Stomach (tissue), 9 donors: Measurements from ENCODE around the gene TMEM178B. TPM values are rescaled to one million over a fixed set of nuclear protein-coding genes. Genes with fewer than 3 reads are reported as not detected.

Source experiments
- DNase-seq, 2 donors: peaks; one replicate each; pipeline versions ENCODE4 v3.0.0 to v3.0.0-alpha.2; 2013 to 2019
- H3K27ac ChIP-seq, 5 donors: fragments of 200-600 bp in 4 of 5; sonication (generic) in 4 of 5; one replicate each; pipeline ENCODE4 v1.5.1; 2013 to 2019; ENCODE audit warnings: mild to moderate bottlenecking in 1 of 5, moderate library complexity in 1 of 5
- H3K27me3 ChIP-seq, 3 donors: fragments of 200-600 bp; sonication (generic); one replicate each; pipeline ENCODE4 v1.5.1; 2017 to 2019; ENCODE audit warnings: mixed run types in 1 of 3
- H3K36me3 ChIP-seq, 4 donors: fragments of 200-600 bp; sonication (generic); 1 replicate in 3 of 4; 2 replicates in 1 of 4; pipeline ENCODE4 v1.5.1; 2016 to 2019
- H3K4me1 ChIP-seq, 4 donors: fragments of 200-600 bp; sonication (generic); one replicate each; pipeline ENCODE4 v1.5.1; 2016 to 2019
- H3K4me3 ChIP-seq, 4 donors: fragments of 200-600 bp; sonication (generic) in 3 of 4; one replicate each; pipeline ENCODE4 v1.5.1; 2016 to 2019; ENCODE audit warnings: mild to moderate bottlenecking in 1 of 4
- H3K9me3 ChIP-seq, 4 donors: fragments of 200-600 bp; sonication (generic); one replicate each; pipeline ENCODE4 v1.5.1; 2016 to 2019
- EP300 ChIP-seq: sonication (generic); formaldehyde crosslinking; IDR thresholded peaks from one replicate; pipeline ENCODE4 v1.6.1; 2017; ENCODE audit warnings: antibody characterized with exemption
- POLR2A ChIP-seq, 4 donors: fragments of 450-650 bp; IDR thresholded peaks; one replicate each; pipeline ENCODE4 v1.6.1; 2016; ENCODE audit warnings: antibody characterized with exemption in 4 of 4, control low read depth in 2 of 4, mild to moderate bottlenecking in 1 of 4, moderate library complexity in 1 of 4
- POLR2AphosphoS5 ChIP-seq, 3 donors: sonication (generic); formaldehyde crosslinking; IDR thresholded peaks; one replicate each; pipeline ENCODE4 v1.6.1; 2016; ENCODE audit warnings: antibody characterized with exemption in 3 of 3
- WGBS, 5 donors: extraction: QIAGEN DNeasy Blood & Tissue Kit in 3 of 5; methylation state at CpG; one replicate each; pipeline versions ENCODE4 v1.1.5 to v1.1.7; 2013 to 2018; 5-methylcytosine and 5-hydroxymethylcytosine counted together
- intact Hi-C: fragments of 100-400 bp; cut with DNase I; formaldehyde crosslinking; loops from one replicate; pipeline ENCODE4 v1.15.1; 2023; ENCODE audit warnings: low total_unique reads
- polyA plus RNA-seq, 3 donors: library from polyadenylated mRNA; stranded (reverse); fragments of 200-250 nt; gene quantifications; one replicate each; pipeline ENCODE4 v1.2.3, GENCODE V29; 2013
- total RNA-seq, 5 donors: library from RNA; depleted of rRNA; stranded (reverse); fragments of >200 nt; gene quantifications; one replicate each; pipeline versions ENCODE4 v1.1.0 to v1.2.3, GENCODE V29; 2014 to 2016
- TF ChIP-seq, protein P1 (sequence below), 7 experiments: fragments of 450-650 bp in 4 of 7; fragments of 200-600 bp in 3 of 7; sonication (generic) in 3 of 7; IDR thresholded peaks; one replicate each; pipeline ENCODE4 v1.5.1; 2016 to 2019; ENCODE audit warnings: antibody characterized with exemption in 7 of 7, control low read depth in 2 of 7, mild to moderate bottlenecking in 1 of 7
- donor health status: healthy with polysubstance abuse.
- donor health status: Bipolar disorder and iron deficiency.
- donor health status: healthy.

Gene TMEM178B
- total and polyA plus RNA-seq, 8 donors, result under 0.01 to 1.7 (median 0.15) TPM; not detected in 3

DNA sequence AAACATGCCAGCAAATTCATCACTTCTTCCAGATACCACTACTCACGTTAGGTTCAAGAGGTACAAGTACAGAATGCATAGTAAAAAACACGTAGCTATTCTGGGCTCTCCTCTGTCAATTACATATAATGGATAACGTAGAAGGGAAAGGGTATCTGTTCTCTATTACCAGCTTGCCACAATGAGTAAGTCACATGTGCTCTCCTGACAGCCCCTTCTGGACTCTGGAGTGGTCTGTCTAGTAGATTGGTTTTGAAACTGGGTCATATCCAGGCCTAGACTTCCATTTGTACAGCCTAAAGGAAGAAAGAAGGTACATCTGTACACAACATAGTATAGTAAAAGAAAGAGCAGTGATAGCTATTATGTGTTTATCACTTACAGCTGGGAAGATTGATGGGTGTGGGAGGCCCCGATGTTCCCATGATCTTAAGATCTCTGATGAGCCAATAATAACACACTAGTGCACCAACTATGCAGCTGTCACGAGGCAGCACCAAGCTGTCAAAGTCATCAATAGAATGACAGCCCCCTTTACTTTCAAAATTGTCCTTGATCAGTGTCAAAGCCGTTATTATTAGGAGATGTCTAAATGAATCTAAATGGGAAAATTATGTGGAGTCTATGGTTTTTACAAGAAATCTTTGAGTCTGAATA is 315.4 kb downstream of the TMEM178B start:
- 67 to 75% (median 71%) methylated on average over 6 of the region's 6 CpGs for WGBS, 5 donors
- H3K27ac ChIP-seq, result no peak overlapping the region
- DNase-seq, result no peak

DNA sequence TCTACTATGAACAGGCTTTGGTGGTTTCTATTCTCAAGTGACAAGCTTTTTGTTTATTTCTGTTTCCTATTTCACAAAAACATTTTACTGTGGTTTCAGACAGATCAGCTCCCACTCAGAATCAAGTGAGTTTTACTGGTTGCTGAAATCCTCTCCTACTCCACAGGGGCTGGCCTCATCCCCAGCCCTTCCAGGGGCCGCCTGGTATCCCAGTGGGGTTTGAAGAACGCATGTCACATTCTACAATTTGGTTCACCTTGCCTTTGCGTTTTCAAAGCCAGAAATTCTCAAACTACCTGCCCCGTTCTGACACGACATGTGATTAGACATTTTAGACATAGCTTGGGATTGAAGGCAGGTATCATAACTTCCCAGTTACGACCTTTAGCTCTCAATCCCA is 316.5 kb downstream of the TMEM178B start:
- no peak overlapping the region for H3K4me3 ChIP-seq
- no peaks in the 10 kb centered on the region for H3K4me1 ChIP-seq
- no peak for DNase-seq
- H3K27ac ChIP-seq, result no peak overlapping the region
- H3K36me3 ChIP-seq, result no peaks in the 10 kb centered on the region
- H3K27me3 ChIP-seq, result peaks cover 0 to 5% (median 0%) of the 10 kb centered on the region in 3 donors
- intact Hi-C loops, result no loop called here
- no peaks in the 10 kb centered on the region for H3K9me3 ChIP-seq
- 70 to 83% (median 76%) methylated on average over 6 of the region's 6 CpGs for WGBS, 5 donors
- TF ChIP-seq, protein P1, sequence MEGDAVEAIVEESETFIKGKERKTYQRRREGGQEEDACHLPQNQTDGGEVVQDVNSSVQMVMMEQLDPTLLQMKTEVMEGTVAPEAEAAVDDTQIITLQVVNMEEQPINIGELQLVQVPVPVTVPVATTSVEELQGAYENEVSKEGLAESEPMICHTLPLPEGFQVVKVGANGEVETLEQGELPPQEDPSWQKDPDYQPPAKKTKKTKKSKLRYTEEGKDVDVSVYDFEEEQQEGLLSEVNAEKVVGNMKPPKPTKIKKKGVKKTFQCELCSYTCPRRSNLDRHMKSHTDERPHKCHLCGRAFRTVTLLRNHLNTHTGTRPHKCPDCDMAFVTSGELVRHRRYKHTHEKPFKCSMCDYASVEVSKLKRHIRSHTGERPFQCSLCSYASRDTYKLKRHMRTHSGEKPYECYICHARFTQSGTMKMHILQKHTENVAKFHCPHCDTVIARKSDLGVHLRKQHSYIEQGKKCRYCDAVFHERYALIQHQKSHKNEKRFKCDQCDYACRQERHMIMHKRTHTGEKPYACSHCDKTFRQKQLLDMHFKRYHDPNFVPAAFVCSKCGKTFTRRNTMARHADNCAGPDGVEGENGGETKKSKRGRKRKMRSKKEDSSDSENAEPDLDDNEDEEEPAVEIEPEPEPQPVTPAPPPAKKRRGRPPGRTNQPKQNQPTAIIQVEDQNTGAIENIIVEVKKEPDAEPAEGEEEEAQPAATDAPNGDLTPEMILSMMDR (IDR thresholded peaks at IDR 0.05), result no peak
- no peak for TF ChIP-seq POLR2A (IDR thresholded peaks at IDR 0.05)
- no peak for TF ChIP-seq POLR2AphosphoS5 (IDR thresholded peaks at IDR 0.05)
- no peak for TF ChIP-seq EP300

More for the DNA sequence above, 315.4 kb downstream of the TMEM178B start:
- Histone ChIP-seq H3K9me3 (no peaks in the 10 kb centered on the region), H3K36me3 (no peaks in the 10 kb centered on the region), H3K4me3 (no peak overlapping the region), H3K27me3 (peaks cover 0 to 5% (median 0%) of the 10 kb centered on the region in 3 donors), H3K4me1 (no peaks in the 10 kb centered on the region)
- intact Hi-C loops, result no loop called here
- no peak for TF ChIP-seq POLR2AphosphoS5 (IDR thresholded peaks at IDR 0.05)

DNA sequence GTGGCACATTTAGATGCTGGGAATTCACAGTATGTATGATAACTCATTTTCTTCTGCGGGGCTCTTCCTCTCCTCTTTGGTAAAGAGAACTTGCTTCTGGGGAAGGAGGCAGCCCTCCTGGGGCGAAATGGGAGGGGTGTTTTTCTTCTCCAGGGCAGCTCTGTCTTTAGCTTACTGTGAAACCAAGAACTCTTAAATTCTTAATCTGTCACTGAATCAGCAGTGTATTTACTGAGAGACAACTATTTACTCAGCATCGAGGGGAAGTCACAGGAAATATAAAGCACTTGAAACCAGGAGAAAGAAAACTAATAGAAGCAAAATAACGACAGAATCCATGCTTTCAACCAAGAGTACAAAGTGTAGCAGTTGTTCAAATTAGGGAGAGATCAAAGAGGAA is 319.2 kb downstream of the TMEM178B start:
- H3K36me3 ChIP-seq, result no peaks in the 10 kb centered on the region
- no peak overlapping the region for H3K27ac ChIP-seq
- DNase-seq, result no peak
- no peak for TF ChIP-seq EP300
- no peak for TF ChIP-seq POLR2AphosphoS5 (IDR thresholded peaks at IDR 0.05)
- no peak for TF ChIP-seq POLR2A (IDR thresholded peaks at IDR 0.05)
- TF ChIP-seq, protein P1 (IDR thresholded peaks at IDR 0.05), result no peak
- H3K4me3 ChIP-seq, result no peak overlapping the region
- 42 to 55% (median 53%) methylated on average over 4 of the region's 4 CpGs for WGBS, 5 donors
- intact Hi-C loops, result no loop called here
- no peaks in the 10 kb centered on the region for H3K9me3 ChIP-seq
- peaks cover 0 to 6% (median 0%) of the 10 kb centered on the region in 3 donors for H3K27me3 ChIP-seq
- H3K4me1 ChIP-seq, result no peaks in the 10 kb centered on the region

DNA sequence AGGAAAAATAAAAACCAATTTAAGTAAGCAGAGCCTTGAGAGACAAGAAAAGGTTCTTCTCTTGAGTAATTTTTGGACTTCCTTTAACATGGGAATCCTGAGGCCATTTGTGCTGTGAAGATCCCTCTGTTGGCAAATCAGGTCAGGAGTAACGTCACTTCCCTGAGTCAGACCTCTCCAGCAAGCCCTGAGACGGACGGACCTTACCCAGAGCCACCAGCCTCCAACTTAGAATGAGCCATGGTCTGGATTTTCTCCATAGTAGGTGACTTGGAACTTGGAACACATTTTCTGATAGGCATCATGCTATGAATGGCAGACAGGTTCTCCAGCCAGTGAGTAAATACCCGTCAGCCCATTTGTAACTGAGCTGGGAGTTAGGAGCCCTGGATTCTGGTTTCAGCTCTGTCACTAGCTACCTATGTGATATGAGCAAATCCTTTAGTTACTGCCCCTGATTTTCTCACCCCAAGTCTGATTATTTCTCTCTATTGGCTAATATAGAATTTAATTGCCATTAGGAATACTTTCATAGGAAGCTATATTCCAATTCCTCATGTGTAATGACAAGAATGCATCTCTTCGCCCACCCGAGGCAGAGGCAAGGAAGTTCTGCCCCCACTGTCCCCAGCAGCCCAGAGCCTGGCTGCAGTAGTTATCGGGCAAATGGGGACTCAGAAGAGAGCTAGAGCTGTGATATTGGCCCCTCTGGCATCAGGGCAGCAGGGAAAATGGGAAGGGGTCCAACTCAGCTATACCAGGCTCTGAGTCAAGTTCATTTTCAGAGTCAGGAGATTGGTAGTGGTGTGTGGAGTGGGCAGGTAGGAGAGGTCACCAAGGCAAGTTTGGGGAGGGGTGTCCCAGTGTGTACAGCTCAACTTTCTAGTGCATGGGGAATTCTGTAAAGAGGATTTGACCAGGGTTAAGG is 323.6 kb downstream of the TMEM178B start:
- Histone ChIP-seq H3K27me3 (peaks cover 0 to 6% (median 0%) of the 10 kb centered on the region in 3 donors), H3K4me3 (no peak overlapping the region), H3K36me3 (no peaks in the 10 kb centered on the region), H3K9me3 (no peaks in the 10 kb centered on the region), H3K4me1 (no peaks in the 10 kb centered on the region), H3K27ac (no peak overlapping the region)
- WGBS, 5 donors, result 77 to 85% (median 78%) methylated on average over 6 to 7 of the region's 7 CpGs
- no peak for TF ChIP-seq POLR2AphosphoS5 (IDR thresholded peaks at IDR 0.05)
- TF ChIP-seq, protein P1 (IDR thresholded peaks at IDR 0.05), result no peak
- no peak for TF ChIP-seq POLR2A (IDR thresholded peaks at IDR 0.05)
- no peak for TF ChIP-seq EP300
- no peak for DNase-seq
- intact Hi-C loops, result no loop called here
